MCF 10A (cell line): ENCODE data around the gene SFRP4. TPM values are rescaled to one million over a fixed set of nuclear protein-coding genes. Genes with fewer than 3 reads are reported as not detected.

Experiments used
- BruUV-seq: library from RNA; stranded (reverse); fragments of 400-500 nt; replicated peaks from 2 replicates; lab custom pipeline; 2021; lab: Mats Ljungman, UMichigan
- CTCF ChIA-PET: fragments of 300-600 bp; sonication (Branson Sonifier 250); formaldehyde crosslinking; extraction: SDS; loops from one replicate; lab custom pipeline; 2021; ENCODE audit warnings: antibody characterized with exemption, inconsistent platforms; lab: Yijun Ruan, JAX
- POLR2A ChIA-PET: fragments of 300-600, 350-650 bp; sonication (Branson Sonifier 250); formaldehyde crosslinking; extraction: SDS; loops from one replicate; lab custom pipeline; 2020; ENCODE audit warnings: antibody characterized with exemption, inconsistent platforms; lab: Yijun Ruan, JAX
- DNase-seq: peaks from one replicate; pipeline ENCODE4 v3.0.0-alpha.2; 2018; ENCODE audit not compliant: unreplicated experiment
- H3K27ac Mint-ChIP-seq: one replicate; pipeline ENCODE4 v1.8.0; 2022; ENCODE audit warnings: mild to moderate bottlenecking, low read depth, mixed read lengths; ENCODE audit not compliant: unreplicated experiment
- H3K27me3 Mint-ChIP-seq: one replicate; pipeline ENCODE4 v1.8.0; 2022; ENCODE audit warnings: mixed read lengths; ENCODE audit not compliant: insufficient read depth, unreplicated experiment
- H3K36me3 Mint-ChIP-seq: one replicate; pipeline ENCODE4 v1.8.0; 2022; ENCODE audit warnings: mild to moderate bottlenecking, moderate library complexity, mixed read lengths; ENCODE audit not compliant: insufficient read depth, unreplicated experiment
- H3K4me1 Mint-ChIP-seq: one replicate; pipeline ENCODE4 v1.8.0; 2022; ENCODE audit warnings: mixed read lengths; ENCODE audit not compliant: insufficient read depth, unreplicated experiment
- H3K4me3 Mint-ChIP-seq: one replicate; pipeline ENCODE4 v1.8.0; 2022; ENCODE audit warnings: mild to moderate bottlenecking, moderate library complexity, mixed read lengths; ENCODE audit not compliant: unreplicated experiment
- H3K9me3 Mint-ChIP-seq: one replicate; pipeline ENCODE4 v1.8.0; 2022; ENCODE audit warnings: mixed read lengths; ENCODE audit not compliant: unreplicated experiment
- CTCF ChIP-seq: fragments of 200-600 bp; IDR thresholded peaks from one replicate; pipeline ENCODE4 v1.8.0; 2022; ENCODE audit warnings: antibody characterized with exemption, mild to moderate bottlenecking; ENCODE audit not compliant: unreplicated experiment
- intact Hi-C: fragments of 100-400 bp; cut with micrococcal nuclease; formaldehyde crosslinking; loops from 2 replicates; pipeline ENCODE4 v1.14.1; 2022
- total RNA-seq: library from RNA; stranded (reverse); gene quantifications from 2 replicates; pipeline ENCODE4 v1.2.3, GENCODE V29; 2022

The SFRP4 gene
- total RNA-seq, 1 experiment from 2014 or later, result not detected

DNA sequence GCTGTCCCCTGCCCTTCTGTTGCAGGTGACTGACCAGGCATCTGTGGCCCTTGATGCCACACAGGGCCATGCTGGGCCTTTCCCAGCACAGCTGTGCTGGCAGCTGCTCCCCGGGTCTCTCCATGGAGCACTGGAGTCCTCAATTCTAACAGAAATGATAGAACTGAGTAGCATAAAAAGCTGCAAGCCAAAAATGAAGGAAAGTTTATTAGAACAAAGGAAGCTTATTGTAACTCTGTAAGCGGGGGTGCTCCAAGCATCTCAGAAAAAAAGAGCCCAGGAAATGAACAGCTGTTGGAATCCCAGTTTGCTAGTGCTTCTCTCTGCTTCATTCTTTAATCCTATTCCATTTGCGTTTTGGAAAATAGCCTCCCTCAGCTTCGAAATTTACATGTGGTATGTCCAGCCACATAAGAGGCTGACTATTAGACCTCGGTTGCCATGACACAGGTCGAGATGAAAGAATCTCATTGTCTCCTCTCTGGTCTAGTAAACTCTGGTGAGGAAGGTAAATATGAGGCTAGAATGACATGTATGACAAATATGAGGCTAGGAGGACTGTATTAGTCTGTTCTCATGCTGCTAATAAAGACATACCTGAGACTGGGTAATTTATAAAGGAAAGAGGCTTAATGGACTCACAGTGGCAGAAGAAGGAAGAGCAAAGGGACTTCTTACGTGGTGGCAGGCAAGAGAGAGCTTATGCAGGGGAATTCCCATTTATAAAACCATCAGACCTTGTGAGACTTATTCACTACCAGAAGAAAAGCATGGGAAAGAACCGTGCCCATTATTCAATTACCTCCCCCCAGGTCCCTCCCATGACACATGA, 27.5 kb upstream of the SFRP4 start:
- peak overlapping the region; percentile 14 for H3K27ac Mint-ChIP-seq
- no peak for TF ChIP-seq CTCF
- H3K9me3 Mint-ChIP-seq, result no peaks in the 10 kb centered on the region
- CTCF ChIA-PET, result no interaction called here
- no peaks in the 10 kb centered on the region for H3K36me3 Mint-ChIP-seq
- POLR2A ChIA-PET, result no interaction called here
- no peaks in the 10 kb centered on the region for H3K4me1 Mint-ChIP-seq
- intact Hi-C loops, result no loop called here
- no peak overlapping the region for H3K4me3 Mint-ChIP-seq
- BruUV-seq, result no TSS peak
- no peak for DNase-seq
- peaks cover 11% of the 10 kb centered on the region for H3K27me3 Mint-ChIP-seq

DNA sequence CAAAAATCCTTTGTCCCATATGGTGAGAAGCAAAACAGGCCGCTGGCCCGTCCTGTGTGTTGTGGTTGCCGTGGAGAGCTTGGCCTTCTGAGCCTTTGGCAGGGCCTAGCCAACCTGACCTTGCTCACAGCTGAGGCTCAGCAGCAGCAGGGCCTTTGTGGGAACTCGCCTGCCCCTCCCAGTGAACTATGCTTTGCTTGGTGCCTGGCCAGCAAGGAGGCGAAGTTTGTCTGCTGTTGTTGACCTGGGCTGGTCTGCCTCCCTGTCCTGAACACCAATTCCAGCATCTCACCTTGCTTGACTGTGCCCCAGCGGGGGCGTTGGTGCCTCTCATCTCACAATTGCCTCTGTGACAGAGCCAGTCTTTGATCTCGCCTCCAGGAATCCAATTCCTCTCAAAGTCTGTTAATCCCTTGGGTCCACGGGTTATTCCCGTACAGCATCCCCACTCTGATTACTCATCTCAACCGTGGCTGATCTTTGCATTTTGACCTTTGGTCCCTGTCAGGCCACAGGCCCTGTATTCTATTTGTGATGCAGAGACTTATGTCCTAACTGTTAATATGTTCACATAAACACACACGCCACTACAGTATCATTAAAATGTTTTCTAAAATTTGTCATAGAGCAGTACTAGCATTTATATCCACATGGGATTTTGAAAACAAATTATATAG, 26.5 kb upstream of the SFRP4 start:
- intact Hi-C loops, result no loop called here
- H3K4me3 Mint-ChIP-seq, result no peak overlapping the region
- no peak for TF ChIP-seq CTCF
- ChIA-PET POLR2A (no interaction called here), CTCF (no interaction called here)
- H3K36me3 Mint-ChIP-seq, result no peaks in the 10 kb centered on the region
- peak overlapping the region; percentile 27 for H3K27ac Mint-ChIP-seq
- H3K4me1 Mint-ChIP-seq, result no peaks in the 10 kb centered on the region
- H3K9me3 Mint-ChIP-seq, result no peaks in the 10 kb centered on the region
- DNase-seq, result no peak
- peaks cover 11% of the 10 kb centered on the region for H3K27me3 Mint-ChIP-seq
- no TSS peak for BruUV-seq

DNA sequence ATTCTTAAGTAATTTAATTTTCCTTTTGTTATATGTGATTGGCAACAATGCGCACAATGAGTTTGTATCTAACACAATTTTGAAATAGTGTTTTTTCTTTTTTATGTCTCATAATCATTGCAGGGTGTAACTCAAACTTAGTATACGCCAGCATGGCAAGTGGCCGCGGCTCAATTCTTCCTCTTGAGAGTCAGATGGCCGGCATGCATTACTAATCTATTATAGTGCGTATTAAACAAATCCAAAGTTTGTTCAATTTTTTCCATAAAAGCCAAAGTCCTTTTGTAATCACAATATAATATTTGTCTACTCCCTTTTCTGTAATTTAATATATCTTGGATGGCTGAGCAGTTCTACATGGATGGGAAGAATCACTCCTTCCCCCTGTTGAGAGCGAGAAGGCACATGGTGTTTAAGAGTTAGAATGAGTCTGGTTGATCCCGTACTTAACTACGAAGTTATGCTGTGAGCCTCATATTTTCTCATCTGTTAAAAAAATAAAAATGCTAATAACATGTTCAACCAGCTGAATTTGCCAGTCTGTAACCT, 16.5 kb upstream of the SFRP4 start:
- no TSS peak for BruUV-seq
- no peak for TF ChIP-seq CTCF
- ChIA-PET CTCF (interaction anchor here (0.7 to 0.9 kb wide), 3 partner anchors 10 to 69 kb away, joined by 4 to 5 read pairs (median 4); no protein-coding TSS in a partner anchor), POLR2A (no interaction called here)
- no peaks in the 10 kb centered on the region for H3K9me3 Mint-ChIP-seq
- H3K36me3 Mint-ChIP-seq, result no peaks in the 10 kb centered on the region
- no peak overlapping the region for H3K27ac Mint-ChIP-seq
- intact Hi-C loops, result no loop called here
- no peak for DNase-seq
- no peak overlapping the region for H3K4me3 Mint-ChIP-seq
- H3K27me3 Mint-ChIP-seq, result no peaks in the 10 kb centered on the region
- H3K4me1 Mint-ChIP-seq, result no peaks in the 10 kb centered on the region

DNA sequence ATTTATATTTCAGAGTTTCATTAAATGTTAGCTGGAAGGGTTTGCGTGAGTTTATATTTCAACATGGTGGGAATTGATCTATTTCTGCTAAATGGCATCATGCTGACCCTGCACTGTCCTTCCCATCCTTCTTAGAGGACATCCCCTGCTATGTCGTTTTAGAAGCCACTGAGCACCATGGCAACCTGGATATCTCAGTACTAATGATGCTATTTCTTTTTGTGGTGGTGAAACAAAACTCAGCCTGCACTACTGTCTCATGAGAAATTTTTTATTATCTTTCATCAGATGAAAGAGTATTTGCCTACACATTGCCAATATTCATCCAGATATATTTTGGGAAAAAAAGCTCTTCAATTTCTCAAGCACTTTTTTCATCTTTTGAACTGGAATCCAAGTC, 15.9 kb upstream of the SFRP4 start:
- H3K9me3 Mint-ChIP-seq, result no peaks in the 10 kb centered on the region
- TF ChIP-seq CTCF, result no peak
- no TSS peak for BruUV-seq

More for the DNA sequence above, 15.9 kb upstream of the SFRP4 start:
- POLR2A ChIA-PET, result no interaction called here
- Mint-ChIP-seq H3K4me1 (no peaks in the 10 kb centered on the region), H3K4me3 (no peak overlapping the region), H3K27me3 (no peaks in the 10 kb centered on the region), H3K36me3 (no peaks in the 10 kb centered on the region), H3K27ac (no peak overlapping the region)
- DNase-seq, result no peak
- intact Hi-C loops, result no loop called here
- CTCF ChIA-PET, result no interaction called here
